ENCODE results near the gene P4HA2. TPM values are rescaled to one million over a fixed set of nuclear protein-coding genes. Genes with fewer than 3 reads are reported as not detected.

The P4HA2 gene
- total RNA-seq, 1 donor from 2014 or later, result 75.7 TPM

- TF ChIP-seq, protein P1, sequence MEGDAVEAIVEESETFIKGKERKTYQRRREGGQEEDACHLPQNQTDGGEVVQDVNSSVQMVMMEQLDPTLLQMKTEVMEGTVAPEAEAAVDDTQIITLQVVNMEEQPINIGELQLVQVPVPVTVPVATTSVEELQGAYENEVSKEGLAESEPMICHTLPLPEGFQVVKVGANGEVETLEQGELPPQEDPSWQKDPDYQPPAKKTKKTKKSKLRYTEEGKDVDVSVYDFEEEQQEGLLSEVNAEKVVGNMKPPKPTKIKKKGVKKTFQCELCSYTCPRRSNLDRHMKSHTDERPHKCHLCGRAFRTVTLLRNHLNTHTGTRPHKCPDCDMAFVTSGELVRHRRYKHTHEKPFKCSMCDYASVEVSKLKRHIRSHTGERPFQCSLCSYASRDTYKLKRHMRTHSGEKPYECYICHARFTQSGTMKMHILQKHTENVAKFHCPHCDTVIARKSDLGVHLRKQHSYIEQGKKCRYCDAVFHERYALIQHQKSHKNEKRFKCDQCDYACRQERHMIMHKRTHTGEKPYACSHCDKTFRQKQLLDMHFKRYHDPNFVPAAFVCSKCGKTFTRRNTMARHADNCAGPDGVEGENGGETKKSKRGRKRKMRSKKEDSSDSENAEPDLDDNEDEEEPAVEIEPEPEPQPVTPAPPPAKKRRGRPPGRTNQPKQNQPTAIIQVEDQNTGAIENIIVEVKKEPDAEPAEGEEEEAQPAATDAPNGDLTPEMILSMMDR (IDR thresholded peaks at IDR 0.05), result peak; percentile 81
- ATAC-seq, result peak; percentile 52 to 59
- peak; percentile 67 for DNase-seq
- H3K36me3 ChIP-seq, result no peaks in the 10 kb centered on the region
- H3K27ac ChIP-seq, result no peak overlapping the region
- H3K27me3 ChIP-seq (ENCODE audit: low read depth), result no peaks in the 10 kb centered on the region
- peaks cover 7% of the 10 kb centered on the region for H3K4me1 ChIP-seq
- peak overlapping the region; percentile 17 for H3K4me3 ChIP-seq
- no peaks in the 10 kb centered on the region for H3K9me3 ChIP-seq
- intact Hi-C loops (cut with DNase I), result no loop called here
These were observed 44.9 kb upstream of the P4HA2 start for GRCh38 chr5:132272311-132273210.

- ATAC-seq, result peak; percentile 18 to 29
These were observed 43.9 kb upstream of the P4HA2 start for GRCh38 chr5:132271251-132272246.

GRCh38 chr5:132270706-132271105, 43.1 kb upstream of the P4HA2 start:
- ATAC-seq, result no peak

More at GRCh38 chr5:132271251-132272246, 43.9 kb upstream of the P4HA2 start:
- H3K9me3 ChIP-seq, result no peaks in the 10 kb centered on the region
- TF ChIP-seq, protein P1 (IDR thresholded peaks at IDR 0.05), result no peak
- H3K4me3 ChIP-seq, result no peak overlapping the region
- no peak for DNase-seq
- H3K27ac ChIP-seq, result no peak overlapping the region
- no peaks in the 10 kb centered on the region for H3K27me3 ChIP-seq (ENCODE audit: low read depth)
- H3K4me1 ChIP-seq, result peaks cover 7% of the 10 kb centered on the region
- no peaks in the 10 kb centered on the region for H3K36me3 ChIP-seq
- intact Hi-C loops (cut with DNase I), result no loop called here

GRCh38 chr5:132270335-132270665, 42.6 kb upstream of the P4HA2 start:
- H3K4me1 ChIP-seq, result peaks cover 17% of the 10 kb centered on the region

More at GRCh38 chr5:132270706-132271105, 43.1 kb upstream of the P4HA2 start:
- TF ChIP-seq, protein P1 (IDR thresholded peaks at IDR 0.05), result no peak
- Histone ChIP-seq H3K4me3 (no peak overlapping the region), H3K4me1 (peaks cover 13% of the 10 kb centered on the region), H3K27ac (no peak overlapping the region), H3K9me3 (no peaks in the 10 kb centered on the region), H3K27me3 (ENCODE audit: low read depth) (no peaks in the 10 kb centered on the region), H3K36me3 (no peaks in the 10 kb centered on the region)
- no peak for DNase-seq
- intact Hi-C loops (cut with DNase I), result no loop called here

More at GRCh38 chr5:132270335-132270665, 42.6 kb upstream of the P4HA2 start:
- H3K4me3 ChIP-seq, result no peak overlapping the region
- TF ChIP-seq, protein P1 (IDR thresholded peaks at IDR 0.05), result no peak
- DNase-seq (no peak), ATAC-seq (no peak)
- intact Hi-C loops (cut with DNase I), result no loop called here
- H3K9me3 ChIP-seq, result no peaks in the 10 kb centered on the region
- H3K27me3 ChIP-seq (ENCODE audit: low read depth), result no peaks in the 10 kb centered on the region
- H3K36me3 ChIP-seq, result no peaks in the 10 kb centered on the region
- H3K27ac ChIP-seq, result no peak overlapping the region

Data from lower lobe of right lung (tissue), 2 donors.